HG02588 (cell line): ENCODE measurements around the gene MYORG.

Source experiments
- ATAC-seq: cut with Tn5 transposase; IDR thresholded peaks from one replicate; pipeline ENCODE4 v1.9.1; 2021; ENCODE audit warnings: mild to moderate bottlenecking, moderate library complexity; ENCODE audit not compliant: unreplicated experiment

MYORG gene

DNA sequence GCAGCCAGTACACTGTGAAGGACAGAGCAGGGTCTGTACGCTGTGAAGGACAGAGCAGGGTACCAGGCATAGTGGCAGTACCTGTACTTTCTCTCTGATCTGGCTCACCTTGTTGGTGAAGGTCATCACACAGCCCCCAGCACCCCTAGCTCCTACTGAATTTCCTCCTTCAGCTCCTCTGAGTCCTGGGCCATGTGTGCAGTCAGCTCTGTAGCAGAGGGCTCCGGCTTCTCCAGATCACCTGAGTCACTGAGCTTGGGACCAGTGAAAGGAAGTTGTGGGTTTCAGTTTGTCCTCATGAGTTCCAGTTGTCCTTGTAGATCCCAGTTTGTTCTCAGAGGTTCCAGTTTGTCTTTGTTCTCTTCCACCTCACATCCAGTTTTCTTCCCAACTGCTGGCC is 41.8 kb downstream of the MYORG start:
- ATAC-seq, result no peak

DNA sequence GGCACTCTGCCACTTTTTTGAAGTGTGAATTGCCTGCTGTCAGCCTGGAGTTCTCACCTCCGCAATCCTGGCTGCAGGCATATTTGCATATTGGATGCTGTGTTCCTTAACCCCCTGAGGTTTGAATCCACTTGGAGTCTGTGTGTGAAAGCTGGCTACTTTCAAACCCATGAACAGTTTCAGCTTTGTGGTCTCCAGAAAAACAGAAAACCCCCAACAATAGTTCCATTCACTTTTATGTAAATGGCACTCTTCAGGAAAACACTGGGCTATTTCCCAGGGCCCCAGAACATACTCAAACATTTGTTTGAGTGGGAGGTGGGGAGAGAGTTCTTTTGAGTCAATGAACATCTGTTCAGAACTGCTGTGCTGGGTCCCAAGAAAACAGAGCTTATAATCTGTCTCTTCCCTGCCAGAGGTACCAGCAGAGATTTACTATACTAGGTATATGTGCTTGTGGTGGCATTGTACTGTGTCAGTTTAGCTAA is 42.3 kb downstream of the MYORG start:
- no peak for ATAC-seq

DNA sequence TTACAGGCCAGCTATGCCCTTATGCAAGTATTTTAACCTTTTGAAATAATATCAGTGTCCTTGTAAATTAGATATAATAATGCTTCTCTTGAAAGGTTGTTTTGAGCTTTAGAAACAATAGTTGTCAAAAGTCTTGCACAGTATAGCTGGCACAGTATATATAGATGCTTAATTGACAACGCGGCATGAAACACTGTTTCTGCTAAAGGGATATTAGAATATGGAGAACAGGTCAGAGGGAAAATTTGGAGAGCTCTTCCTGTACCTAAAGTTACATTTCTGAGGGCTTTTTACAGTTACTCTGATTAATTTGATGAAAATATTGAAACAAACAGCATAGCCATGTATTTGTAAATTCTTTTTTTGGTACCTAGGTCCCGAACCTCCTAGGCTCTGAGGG is 42.9 kb downstream of the MYORG start:
- ATAC-seq, result no peak

DNA sequence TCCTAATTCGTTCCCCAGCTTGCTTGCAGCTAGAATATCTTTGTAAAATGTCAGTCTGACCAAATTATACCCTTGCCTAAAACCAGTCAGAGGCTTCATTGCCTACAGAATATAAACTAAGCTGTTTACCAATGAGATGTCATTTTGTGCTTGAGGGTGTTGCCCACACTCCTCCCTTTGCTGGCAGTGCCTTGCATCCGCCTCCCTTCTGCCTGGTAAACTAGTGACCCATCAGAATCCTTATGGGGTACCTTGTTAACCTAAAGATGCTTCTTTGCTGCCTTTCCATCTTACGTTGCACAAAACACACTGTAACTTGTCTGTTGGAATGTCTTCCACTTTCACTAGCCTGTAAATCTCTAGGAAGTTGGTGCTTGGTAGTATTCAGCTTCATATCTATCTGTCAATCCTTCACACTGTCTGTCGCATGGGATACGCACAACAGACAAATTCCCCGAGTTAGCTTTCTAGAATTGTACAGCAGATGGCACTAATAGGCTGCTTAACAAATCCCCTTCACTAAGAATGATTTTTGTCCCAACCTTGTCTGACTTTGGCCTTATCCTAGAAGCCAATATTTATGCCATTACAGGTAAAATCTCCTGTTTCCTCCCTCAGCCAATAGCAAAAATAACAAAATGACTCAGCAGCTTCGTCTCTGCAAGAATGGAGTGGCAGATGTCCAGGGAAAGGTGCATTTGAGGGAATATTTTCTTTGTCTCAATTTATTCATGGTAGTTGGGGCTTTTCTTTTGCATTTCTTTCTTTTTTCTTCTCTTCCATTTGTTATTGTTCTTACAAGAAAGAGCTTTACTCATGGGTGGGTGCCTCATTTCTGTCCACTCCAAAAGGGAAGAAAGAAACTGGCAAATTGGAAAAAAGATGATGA is 44.4 kb downstream of the MYORG start:
- ATAC-seq, result no peak

DNA sequence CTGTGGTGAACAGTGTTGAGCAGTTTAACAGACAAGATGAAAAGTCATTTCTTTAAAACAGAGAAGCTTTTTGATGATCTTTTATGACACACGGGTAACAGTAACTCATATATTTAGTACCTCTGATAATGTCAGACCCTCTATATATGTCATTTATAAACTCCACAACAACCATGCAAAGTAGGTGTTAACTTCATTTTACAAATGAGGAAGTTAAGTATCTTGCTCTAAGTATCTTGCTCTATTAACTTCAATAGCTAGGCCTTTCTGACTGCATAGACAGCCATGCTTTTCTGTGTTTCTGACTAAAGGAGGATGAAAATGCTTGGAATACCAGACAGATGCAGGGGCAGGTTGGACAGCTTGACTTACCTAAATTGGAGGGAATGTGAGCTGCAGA is 45.5 kb downstream of the MYORG start:
- ATAC-seq, result no peak

DNA sequence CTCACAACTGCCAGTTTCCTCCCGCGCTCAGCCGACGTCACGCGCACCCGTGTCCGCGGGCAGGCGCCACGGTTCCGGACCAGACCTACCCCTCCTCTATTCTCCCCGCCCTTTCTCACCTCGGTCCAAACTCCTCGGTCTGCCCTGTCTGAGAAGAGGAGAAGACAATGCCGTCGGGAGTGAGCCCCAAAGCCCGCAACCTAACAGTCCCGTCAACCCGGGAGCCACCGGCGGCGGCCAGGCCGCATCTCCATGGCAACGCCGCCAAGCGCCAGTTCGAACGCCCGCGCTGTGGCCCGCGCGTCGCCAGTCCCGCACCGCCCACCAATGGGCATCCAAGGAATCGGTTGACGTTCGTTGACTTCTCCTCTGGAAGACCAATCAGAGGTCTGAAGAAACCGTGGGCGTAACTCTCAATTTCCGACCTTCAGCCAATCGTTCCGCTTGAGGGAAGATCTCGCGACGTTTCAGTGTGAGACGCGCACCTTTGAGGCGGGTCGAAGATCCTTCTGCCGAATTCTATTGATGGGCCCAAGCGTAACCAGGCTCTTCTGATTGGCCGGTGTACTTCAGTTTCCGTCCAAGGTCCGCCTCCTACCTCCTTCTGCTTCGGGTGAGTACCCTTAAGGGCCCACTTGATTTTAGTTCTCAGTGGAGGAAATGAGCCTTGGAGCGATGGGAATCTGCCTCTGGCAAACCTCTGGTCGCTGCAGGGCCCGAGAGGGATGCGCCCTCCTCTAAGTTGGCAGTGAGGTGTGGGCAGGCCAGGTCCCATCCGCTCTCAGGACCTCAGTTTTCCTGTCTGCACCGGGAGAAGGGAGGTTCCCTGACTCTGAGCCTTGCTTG is 47.5 kb downstream of the MYORG start, which contains the start of the genes KIF24 and NUDT2:
TSS of gene KIF24 (minus strand) at position 282 of the 846 bp plus-strand sequence. CDS start 17,922 bp downstream, outside the sequence.
TSS of gene NUDT2 (plus strand) at position 583 of the 846 bp plus-strand sequence. CDS start 9,471 bp downstream, outside the sequence.
- ATAC-seq, result peak; percentile 92

DNA sequence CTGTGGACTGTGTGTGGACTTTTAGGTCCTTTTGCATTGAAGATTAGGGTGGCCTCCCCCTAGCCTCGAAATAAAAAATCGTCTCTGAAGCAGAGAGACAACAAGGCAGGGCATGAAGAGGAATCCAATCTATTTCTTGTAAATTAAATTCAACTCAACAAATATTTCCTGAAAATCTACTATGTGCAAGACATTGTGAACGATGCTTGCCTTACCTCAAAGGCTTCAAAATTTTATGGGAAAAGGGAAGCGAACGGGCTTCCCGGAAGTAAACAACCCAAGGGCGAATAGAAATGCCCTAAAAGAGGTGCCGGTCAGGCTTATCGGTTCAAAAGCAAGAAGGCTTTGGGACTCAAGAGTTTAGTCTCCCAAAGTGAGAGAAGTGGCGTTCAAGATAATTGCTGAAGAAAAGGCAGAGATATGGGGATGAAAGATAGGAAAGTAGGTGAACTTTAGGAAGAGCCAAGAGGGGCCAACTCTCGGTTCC is 48.2 kb downstream of the MYORG start:
- ATAC-seq, result no peak

DNA sequence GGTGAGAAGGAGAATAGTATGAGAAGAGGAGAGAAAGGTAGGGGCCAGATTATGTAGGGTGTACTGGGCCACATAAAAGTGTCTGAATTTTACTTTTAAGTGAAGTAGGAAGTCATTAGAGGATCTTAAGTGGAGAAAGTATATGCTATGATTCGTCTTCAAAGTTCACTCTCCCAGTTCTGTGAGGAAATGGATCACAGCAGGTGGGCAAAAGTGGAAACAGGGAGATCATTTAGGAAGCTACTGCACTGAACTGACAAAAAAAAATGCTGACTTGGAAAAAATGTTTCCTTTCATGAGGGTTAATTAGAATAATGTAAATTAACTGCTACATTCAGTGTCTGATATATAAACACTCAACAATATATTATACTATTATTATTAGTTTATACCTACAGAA is 50.0 kb downstream of the MYORG start:
- ATAC-seq, result no peak

DNA sequence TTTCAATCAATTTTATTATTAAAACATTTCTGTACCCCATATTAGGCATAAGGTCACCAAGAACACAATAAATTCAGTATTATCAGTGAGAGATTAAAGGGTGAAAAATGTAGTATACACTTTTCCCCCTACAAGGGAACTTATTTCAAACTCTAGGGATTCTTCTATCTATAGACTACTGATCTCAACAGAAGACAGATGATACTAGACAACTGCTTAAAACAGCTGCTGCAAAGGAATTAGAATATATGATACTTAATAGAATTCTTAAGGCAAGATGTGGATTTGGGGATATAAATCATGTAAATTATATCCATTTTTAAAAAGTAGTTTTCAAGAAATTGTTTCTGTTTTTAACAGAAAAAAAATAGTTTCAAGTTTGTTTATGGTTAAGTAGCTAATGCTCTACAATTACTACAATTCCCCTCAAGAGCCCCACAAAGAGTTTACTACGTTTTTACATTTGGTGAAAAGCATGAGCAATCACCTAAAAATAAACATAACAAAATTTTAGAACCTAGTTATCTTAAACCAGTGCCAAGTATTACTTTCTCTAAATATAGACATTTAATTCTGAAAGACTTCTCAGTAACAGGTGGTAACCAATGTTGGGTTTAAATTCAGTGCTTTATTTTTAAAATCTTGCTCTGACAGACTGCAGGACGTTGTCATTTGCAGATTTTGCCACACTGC is 53.7 kb downstream of the MYORG start:
- no peak for ATAC-seq

DNA sequence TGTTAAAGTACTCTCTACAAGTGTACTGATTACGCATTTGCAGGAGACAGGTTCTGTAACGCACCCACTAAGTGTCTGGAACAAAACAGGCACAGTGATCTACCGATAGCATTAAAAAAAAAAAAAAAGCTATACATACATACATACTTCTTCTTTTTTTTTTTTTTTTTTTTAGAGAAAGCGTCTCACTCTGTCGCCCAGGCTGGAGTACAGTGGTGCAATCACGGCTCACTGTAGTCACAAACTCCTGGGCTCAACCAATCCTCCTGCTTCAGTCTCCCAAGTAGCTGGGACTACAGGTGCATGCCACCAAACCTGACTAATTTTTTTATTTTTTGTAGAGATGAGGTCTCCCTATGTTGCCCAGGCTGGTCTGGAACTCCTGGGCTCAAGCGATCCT is 55.2 kb downstream of the MYORG start:
- ATAC-seq, result no peak

DNA sequence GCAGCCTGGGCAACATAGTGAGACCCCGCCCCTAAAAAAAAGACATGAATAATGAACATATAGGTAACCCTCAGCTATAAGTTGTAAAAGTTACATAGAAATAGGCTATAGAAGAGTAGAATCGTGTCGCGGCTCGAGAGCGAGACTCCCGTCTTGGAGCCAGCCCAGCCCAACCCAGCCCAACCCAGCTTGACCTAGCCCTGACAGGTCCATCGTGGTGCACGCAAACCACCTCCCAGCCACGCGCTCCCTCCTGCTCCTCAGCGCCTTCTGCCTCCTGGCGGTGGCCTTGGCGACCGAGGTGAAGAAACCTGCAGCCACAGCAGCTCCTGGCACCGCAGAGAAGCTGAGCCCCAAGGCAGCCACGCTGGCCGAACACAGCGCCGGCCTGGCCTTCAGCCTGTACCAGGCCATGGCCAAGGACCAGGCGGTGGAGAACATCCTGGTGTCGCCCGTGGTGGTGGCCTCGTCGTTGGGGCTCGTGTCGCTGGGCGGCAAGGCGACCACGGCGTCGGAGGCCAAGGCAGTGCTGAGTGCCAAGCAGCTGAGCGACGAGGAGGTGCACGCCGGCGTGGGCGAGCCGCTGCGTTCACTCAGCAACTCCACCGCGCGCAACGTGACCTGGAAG is 58.4 kb downstream of the MYORG start:
- no peak for ATAC-seq

DNA sequence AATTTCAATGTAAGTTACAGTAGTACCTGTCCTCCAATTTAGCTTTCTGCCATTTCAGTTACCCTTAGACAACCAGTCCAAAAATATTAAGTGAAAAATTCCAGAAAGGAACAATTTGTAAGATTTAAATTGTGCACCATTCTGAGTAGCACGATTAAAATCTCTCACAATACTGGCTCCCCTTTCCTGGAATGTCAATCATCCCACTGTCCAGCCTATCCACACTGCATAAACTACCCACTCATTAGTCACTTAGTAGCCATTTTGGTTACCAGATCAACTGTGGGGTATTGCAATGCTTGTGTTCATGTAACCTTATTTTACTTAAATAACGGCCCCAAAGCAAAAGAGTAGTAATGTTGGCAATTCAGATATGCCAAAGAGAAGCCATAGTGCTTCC is 59.3 kb downstream of the MYORG start:
- ATAC-seq, result no peak
